Neural progenitor cell (in vitro differentiated cells): ENCODE measurements around the gene EMP2.

ENCODE experiments used
- CTCF ChIP-seq: fragments of 200-600 bp; sonication (generic); IDR thresholded peaks from 2 replicates; pipeline ENCODE4 v1.5.1; 2017; ENCODE audit warnings: antibody characterized with exemption, mild to moderate bottlenecking
- EZH2 ChIP-seq: fragments of 200-600 bp; sonication (generic); IDR thresholded peaks from 2 replicates; pipeline ENCODE4 v1.6.1; 2017; ENCODE audit warnings: antibody characterized with exemption, mild to moderate bottlenecking, moderate library complexity
- EZH2phosphoT487 ChIP-seq: fragments of 200-600 bp; sonication (generic); IDR thresholded peaks from 2 replicates; pipeline ENCODE4 v1.6.1; 2017; ENCODE audit warnings: antibody characterized with exemption

GRCh38 chr16:10519297-10519696, 61.1 kb downstream of the EMP2 start:
- TF ChIP-seq CTCF = no peak
- TF ChIP-seq EZH2phosphoT487 = no peak
- no peak for TF ChIP-seq EZH2
